Body of pancreas (tissue), 4 donors: ENCODE measurements around the gene PIP5K1B.

ENCODE experiments used
- CTCF ChIP-seq, 7 experiments: fragments of 450-650 bp in 4 of 7; fragments of 200-600 bp in 3 of 7; sonication (generic) in 3 of 7; IDR thresholded peaks; one replicate each; pipeline ENCODE4 v1.5.1; 2016 to 2019; ENCODE audit warnings: antibody characterized with exemption in 7 of 7
- POLR2A ChIP-seq, 3 donors: fragments of 450-650 bp; IDR thresholded peaks; one replicate each; pipeline ENCODE4 v1.6.1; 2016; ENCODE audit warnings: antibody characterized with exemption in 3 of 3, mild to moderate bottlenecking in 2 of 3

GRCh38 chr9:68727636-68728035 lies 22.6 kb downstream of the PIP5K1B start:
- TF ChIP-seq CTCF (IDR thresholded peaks at IDR 0.05) (no peak), POLR2A (IDR thresholded peaks at IDR 0.05) (no peak)
